Lower leg skin (tissue), 4 donors: ENCODE data around the gene RPH3AL. TPM values are rescaled to one million over a fixed set of nuclear protein-coding genes. Genes with fewer than 3 reads are reported as not detected.

ENCODE experiments used
- DNase-seq, 2 donors: peaks; one replicate each; pipeline ENCODE4 v3.0.0-alpha.2; 2019; ENCODE audit warnings: low spot score in 2 of 2
- H3K4me3 ChIP-seq: fragments of 200-600 bp; sonication (generic); 2 replicates; pipeline ENCODE4 v1.5.1; 2017; ENCODE audit warnings: mild to moderate bottlenecking, low read depth; ENCODE audit not compliant: poor library complexity, severe bottlenecking
- POLR2A ChIP-seq, 2 donors: fragments of 450-650 bp; IDR thresholded peaks; one replicate each; pipeline ENCODE4 v1.6.1; 2016 to 2017; ENCODE audit warnings: antibody characterized with exemption in 2 of 2, mild to moderate bottlenecking in 1 of 2, moderate library complexity in 1 of 2
- WGBS, 2 donors: methylation state at CpG; one replicate each; pipeline ENCODE4 v1.1.5; 2018; 5-methylcytosine and 5-hydroxymethylcytosine counted together
- intact Hi-C: fragments of 100-400 bp; cut with DNase I; formaldehyde crosslinking; loops from one replicate; pipeline ENCODE4 v1.15.0; 2023; ENCODE audit warnings: low total_unique reads
- total RNA-seq, 4 donors: library from RNA; depleted of rRNA; stranded (reverse); fragments of >200 nt; gene quantifications; one replicate each; pipeline ENCODE4 v1.1.0, GENCODE V29; 2016
- TF ChIP-seq, protein P1 (sequence below), 3 donors: fragments of 450-650 bp; IDR thresholded peaks; one replicate each; pipeline ENCODE4 v1.5.1; 2016; ENCODE audit warnings: antibody characterized with exemption in 3 of 3, mild to moderate bottlenecking in 3 of 3, moderate library complexity in 2 of 3

Gene RPH3AL
- total RNA-seq, 4 donors from 2014 or later: 8.6 to 22.9 (median 15.9) TPM

DNA sequence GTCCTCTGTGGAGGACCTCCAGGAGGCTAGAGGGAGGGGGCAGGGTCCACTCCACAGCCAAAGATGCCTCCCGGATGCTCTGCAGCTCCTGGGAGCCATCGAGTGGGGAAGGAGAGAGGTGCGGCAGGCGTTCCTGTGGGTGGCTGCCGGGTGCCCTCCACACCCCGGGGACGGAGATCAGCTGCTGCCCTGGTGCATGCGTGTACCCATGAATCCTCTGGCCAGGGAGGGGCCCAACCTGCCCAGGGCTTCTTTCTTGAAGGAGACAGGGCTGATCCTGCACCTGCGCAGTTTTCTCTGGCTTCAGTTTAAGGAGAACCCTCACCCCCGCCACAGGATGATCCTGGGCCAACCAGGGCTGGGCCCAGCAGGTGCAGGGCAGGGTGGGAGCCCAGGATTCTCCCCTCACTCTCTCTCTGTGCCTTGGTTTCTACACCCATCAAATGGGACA is 137.7 kb downstream of the RPH3AL start:
- WGBS, 2 donors: 89 to 93% methylated on average over 10 of the region's 10 CpGs
- no peak for DNase-seq
- TF ChIP-seq POLR2A (IDR thresholded peaks at IDR 0.05): no peak
- TF ChIP-seq, protein P1, sequence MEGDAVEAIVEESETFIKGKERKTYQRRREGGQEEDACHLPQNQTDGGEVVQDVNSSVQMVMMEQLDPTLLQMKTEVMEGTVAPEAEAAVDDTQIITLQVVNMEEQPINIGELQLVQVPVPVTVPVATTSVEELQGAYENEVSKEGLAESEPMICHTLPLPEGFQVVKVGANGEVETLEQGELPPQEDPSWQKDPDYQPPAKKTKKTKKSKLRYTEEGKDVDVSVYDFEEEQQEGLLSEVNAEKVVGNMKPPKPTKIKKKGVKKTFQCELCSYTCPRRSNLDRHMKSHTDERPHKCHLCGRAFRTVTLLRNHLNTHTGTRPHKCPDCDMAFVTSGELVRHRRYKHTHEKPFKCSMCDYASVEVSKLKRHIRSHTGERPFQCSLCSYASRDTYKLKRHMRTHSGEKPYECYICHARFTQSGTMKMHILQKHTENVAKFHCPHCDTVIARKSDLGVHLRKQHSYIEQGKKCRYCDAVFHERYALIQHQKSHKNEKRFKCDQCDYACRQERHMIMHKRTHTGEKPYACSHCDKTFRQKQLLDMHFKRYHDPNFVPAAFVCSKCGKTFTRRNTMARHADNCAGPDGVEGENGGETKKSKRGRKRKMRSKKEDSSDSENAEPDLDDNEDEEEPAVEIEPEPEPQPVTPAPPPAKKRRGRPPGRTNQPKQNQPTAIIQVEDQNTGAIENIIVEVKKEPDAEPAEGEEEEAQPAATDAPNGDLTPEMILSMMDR (IDR thresholded peaks at IDR 0.05): no peak
- intact Hi-C loops: no loop called here
- no peak overlapping the region for H3K4me3 ChIP-seq

DNA sequence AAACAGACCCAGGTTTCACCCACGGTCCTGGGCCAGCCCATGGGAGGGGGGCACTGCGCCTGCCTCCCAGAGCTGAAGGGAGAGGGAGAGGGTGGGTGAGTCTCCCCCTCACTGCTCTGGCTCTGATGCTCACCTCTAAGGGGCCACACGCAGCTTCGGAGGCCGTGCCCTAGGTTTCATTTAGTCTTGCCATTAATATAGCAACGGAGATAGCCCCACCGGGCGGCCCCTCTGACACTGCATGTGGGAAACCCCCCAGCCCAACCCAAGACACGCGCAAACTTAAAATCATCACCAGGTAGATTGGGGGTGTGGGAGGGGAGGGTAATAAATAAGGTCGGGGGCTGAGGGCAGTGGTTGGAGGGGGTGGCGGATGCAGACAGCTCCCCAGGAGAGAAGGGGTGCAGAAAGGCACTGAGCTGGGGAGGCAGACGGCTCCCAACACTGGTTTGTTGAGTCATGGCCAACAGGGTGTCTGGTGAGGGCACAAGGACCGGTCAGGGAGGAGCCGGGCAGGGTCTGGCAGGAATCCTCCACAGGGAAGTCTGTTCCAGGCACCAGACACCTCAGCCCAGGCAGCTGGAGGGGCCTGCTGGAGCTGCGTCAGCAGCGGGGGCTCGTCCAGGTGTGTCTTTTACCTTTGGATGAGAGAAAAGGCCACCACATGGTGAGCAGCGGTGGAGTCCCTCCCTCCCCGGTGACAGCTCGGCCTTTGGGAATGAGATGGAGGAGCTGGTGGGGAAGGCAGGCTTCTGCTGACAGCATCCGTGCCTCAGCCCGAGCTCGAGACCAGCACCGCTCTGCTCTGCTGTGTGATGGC is 139.1 kb downstream of the RPH3AL start:
- no peak overlapping the region for H3K4me3 ChIP-seq
- intact Hi-C loops: no loop called here
- WGBS, 2 donors: 91 to 94% methylated on average over 24 to 25 of the region's 25 CpGs
- no peak for DNase-seq
- TF ChIP-seq POLR2A (IDR thresholded peaks at IDR 0.05): no peak
- TF ChIP-seq, protein P1 (IDR thresholded peaks at IDR 0.05): no peak

DNA sequence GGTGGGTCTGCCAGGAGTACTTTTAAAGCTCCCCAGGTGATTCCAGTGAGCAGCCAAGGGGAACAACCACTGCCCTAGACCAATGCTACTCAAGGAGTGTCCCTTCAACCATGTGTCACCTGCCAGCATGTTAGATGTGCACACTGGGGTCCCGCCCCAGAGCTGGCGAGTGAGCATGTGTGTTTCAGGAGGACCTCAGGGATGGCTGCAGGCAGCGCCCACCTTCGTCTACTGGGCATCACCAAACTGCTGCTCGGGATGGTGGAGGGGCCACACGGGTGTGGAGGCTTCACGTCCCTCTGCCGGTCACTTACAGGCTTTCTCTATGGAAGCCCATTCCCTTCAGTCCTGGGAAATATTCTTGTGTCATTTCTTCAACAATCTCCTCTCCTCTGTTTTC is 142.2 kb downstream of the RPH3AL start:
- TF ChIP-seq, protein P1 (IDR thresholded peaks at IDR 0.05): no peak
- TF ChIP-seq POLR2A (IDR thresholded peaks at IDR 0.05): no peak
- intact Hi-C loops: no loop called here
- WGBS, 2 donors: 98% methylated on average over 8 of the region's 8 CpGs
- H3K4me3 ChIP-seq: no peak overlapping the region
- no peak for DNase-seq

DNA sequence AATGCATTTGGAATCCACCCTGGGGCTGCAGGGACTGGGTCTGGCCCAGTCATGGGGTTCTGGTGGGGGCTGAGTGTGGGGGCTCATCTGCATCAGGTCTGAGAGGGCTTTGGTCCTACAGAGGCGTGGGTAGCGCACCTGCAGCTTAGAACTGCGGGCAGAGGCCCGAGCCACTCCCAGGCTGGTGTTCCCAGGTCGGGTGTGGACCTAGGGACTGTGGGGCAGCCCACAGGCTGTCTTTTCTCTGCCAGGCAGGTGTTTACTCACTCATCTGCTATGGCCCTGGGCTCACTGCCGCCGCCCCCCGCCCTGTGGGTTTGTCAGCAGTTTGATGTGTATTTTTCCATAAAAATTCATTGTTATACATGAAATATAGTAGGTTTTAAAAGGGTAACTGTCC is 144.2 kb downstream of the RPH3AL start:
- no peak for DNase-seq
- 73 to 75% methylated on average over 8 of the region's 8 CpGs for WGBS, 2 donors
- TF ChIP-seq POLR2A (IDR thresholded peaks at IDR 0.05): no peak
- TF ChIP-seq, protein P1 (IDR thresholded peaks at IDR 0.05): no peak
- H3K4me3 ChIP-seq: no peak overlapping the region
- intact Hi-C loops: no loop called here

DNA sequence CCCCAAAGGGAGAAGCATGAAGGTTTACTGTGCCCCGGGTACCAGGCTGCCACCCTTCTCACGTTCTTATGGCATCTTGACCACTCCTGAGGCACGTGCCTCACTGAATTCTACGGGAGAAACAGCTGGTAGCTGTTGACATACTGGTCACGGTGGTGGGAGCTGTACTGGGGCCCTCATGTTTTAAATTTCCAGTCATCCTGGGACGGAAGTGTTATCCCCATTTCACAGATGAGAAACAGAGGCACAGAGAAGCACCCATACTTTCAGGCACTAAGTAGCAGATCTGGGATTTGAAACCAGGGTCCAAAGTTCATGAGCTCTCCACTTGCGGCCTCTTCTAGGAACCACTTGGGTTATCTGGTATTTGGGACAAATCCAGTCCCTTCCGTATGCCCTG is 144.8 kb downstream of the RPH3AL start:
- TF ChIP-seq POLR2A (IDR thresholded peaks at IDR 0.05): no peak
- TF ChIP-seq, protein P1 (IDR thresholded peaks at IDR 0.05): no peak
- DNase-seq: no peak
- H3K4me3 ChIP-seq: no peak overlapping the region
- intact Hi-C loops: no loop called here
- 83 to 95% methylated on average over 8 of the region's 8 CpGs for WGBS, 2 donors
